CD4-positive, alpha-beta T cell (primary cell): ENCODE measurements around the gene APBA2. TPM values are rescaled to one million over a fixed set of nuclear protein-coding genes. Genes with fewer than 3 reads are reported as not detected.
A peak's percentile ranks its signal among the peaks of the same experiment; 100 is the strongest.

ENCODE experiments used
- ATAC-seq: fragments of 200-7000 bp; cut with Tn5 transposase; one replicate; pipeline ENCODE4 v1.10.0; 2022; ENCODE audit warnings: mild to moderate bottlenecking; ENCODE audit not compliant: poor library complexity
- CTCF ChIA-PET: fragments of 350-600 bp; sonication (Branson Sonifier 250); formaldehyde crosslinking; loops from one replicate; lab custom pipeline; 2021; ENCODE audit warnings: antibody characterized with exemption, inconsistent platforms; lab: Charles Lee
- POLR2A ChIA-PET: fragments of 350-600 bp; sonication (Branson Sonifier 250); formaldehyde crosslinking; loops from one replicate; lab custom pipeline; 2021; ENCODE audit warnings: antibody characterized with exemption, inconsistent platforms; lab: Charles Lee
- DNase-seq, 14 experiments: peaks; one replicate each; pipeline ENCODE4 v3.0.0-alpha.2; 2013 to 2020; ENCODE audit warnings: mixed read lengths in 2 of 14
- H3K27ac ChIP-seq, 2 donors: one replicate each; pipeline versions ENCODE4 v1.5.1 to v1.7.0; 2013; ENCODE audit warnings: low read length in 2 of 2, low read depth in 1 of 2, mild to moderate bottlenecking in 1 of 2
- H3K27me3 ChIP-seq, 2 experiments: 1 replicate in 1 of 2; 2 replicates in 1 of 2; pipeline versions ENCODE4 v1.6.1 to v1.7.0; 2013; ENCODE audit warnings: low read length in 2 of 2, control low read depth in 1 of 2, mild to moderate bottlenecking in 1 of 2, moderate library complexity in 1 of 2; ENCODE audit not compliant: insufficient read depth in 2 of 2, control insufficient read depth in 1 of 2
- H3K36me3 ChIP-seq: one replicate; pipeline ENCODE4 v1.6.1; 2013; ENCODE audit warnings: low read length, control low read depth; ENCODE audit not compliant: insufficient read depth
- H3K4me1 ChIP-seq: one replicate; pipeline ENCODE4 v1.6.1; 2013; ENCODE audit warnings: low read length, control low read depth; ENCODE audit not compliant: insufficient read depth
- H3K4me3 ChIP-seq: one replicate; pipeline ENCODE4 v1.5.1; 2013; ENCODE audit warnings: mild to moderate bottlenecking, low read length, moderate library complexity
- H3K9me3 ChIP-seq, 2 experiments: 1 replicate in 1 of 2; 2 replicates in 1 of 2; pipeline versions ENCODE4 v1.6.1 to v1.7.0; 2013; ENCODE audit warnings: low read length in 2 of 2, mild to moderate bottlenecking in 2 of 2, control low read depth in 1 of 2, moderate library complexity in 1 of 2; ENCODE audit not compliant: control insufficient read depth in 1 of 2, insufficient read depth in 1 of 2
- H3K27ac Mint-ChIP-seq: one replicate; pipeline ENCODE4 v1.8.0; 2020; ENCODE audit warnings: mixed read lengths
- H3K27me3 Mint-ChIP-seq: one replicate; pipeline ENCODE4 v1.8.0; 2021; ENCODE audit warnings: mixed read lengths
- H3K36me3 Mint-ChIP-seq: one replicate; pipeline ENCODE4 v1.8.0; 2021; ENCODE audit warnings: low read depth, mixed read lengths
- H3K4me1 Mint-ChIP-seq: one replicate; pipeline ENCODE4 v1.8.0; 2021; ENCODE audit warnings: low read depth, mixed read lengths
- H3K4me3 Mint-ChIP-seq: one replicate; pipeline ENCODE4 v1.8.0; 2020; ENCODE audit warnings: mild to moderate bottlenecking, mixed read lengths
- H3K9me3 Mint-ChIP-seq: one replicate; pipeline ENCODE4 v1.8.0; 2020; ENCODE audit warnings: mixed read lengths
- CTCF ChIP-seq: fragments of 200-600 bp; IDR thresholded peaks from one replicate; pipeline ENCODE4 v1.8.0; 2022; ENCODE audit warnings: antibody characterized with exemption, mild to moderate bottlenecking
- intact Hi-C, 2 experiments: fragments of 100-400 bp; cut with DNase I in 1 of 2; cut with micrococcal nuclease in 1 of 2; formaldehyde crosslinking; loops; one replicate each; pipeline versions ENCODE4 v1.15.1 to v1.9.0; 2023 to 2025; cut with DNase I, micrococcal nuclease
- total RNA-seq, 174 experiments: library from RNA in 2 of 174; stranded (reverse) in 2 of 174; gene quantifications; one replicate each; pipeline ENCODE4 v1.2.3 and lab custom pipeline; 2021 to 2026

Gene APBA2
- total RNA-seq, 2 experiments from 2014 or later: 123 to 126 TPM

- CTCF ChIA-PET: interaction anchor here (1.1 to 2.7 kb wide), 2 partner anchors 13 to 215 kb away, joined by 3 to 15 read pairs; no protein-coding TSS in a partner anchor
Measured at GRCh38 chr15:29088666-29089065, 202.9 kb downstream of the APBA2 start.

GRCh38 chr15:29089731-29090616 is 204.2 kb downstream of the APBA2 start:
- Mint-ChIP-seq H3K4me1 (peaks cover 47% of the 10 kb centered on the region), H3K9me3 (no peaks in the 10 kb centered on the region), H3K27ac (peak overlapping the region; percentile 81), H3K27me3 (no peaks in the 10 kb centered on the region), H3K36me3 (peaks cover 64% of the 10 kb centered on the region), H3K4me3 (peak overlapping the region; percentile 72)
- H3K9me3 ChIP-seq: no peaks in the 10 kb centered on the region
- peak overlapping the region; percentile 27 for H3K4me3 ChIP-seq
- no peak for TF ChIP-seq CTCF
- no peaks in the 10 kb centered on the region for H3K27me3 ChIP-seq
- CTCF ChIA-PET: interaction anchor here (0.7 to 2.7 kb wide), 7 partner anchors 9 to 216 kb away, joined by 3 to 15 read pairs (median 5); no protein-coding TSS in a partner anchor
- intact Hi-C loops: loop anchor here (1.0 to 10.0 kb wide), 4 partner anchors 113 to 305 kb away; no protein-coding TSS in a partner anchor
- peak in 4 of 14 experiments; percentile 10 to 58 (median 45) for DNase-seq
- H3K27ac ChIP-seq: peak overlapping the region; percentile 25 to 26
- H3K4me1 ChIP-seq: peaks cover 38% of the 10 kb centered on the region
- ATAC-seq: peak; percentile 41
- POLR2A ChIA-PET: no interaction called here
- peaks cover 14% of the 10 kb centered on the region for H3K36me3 ChIP-seq

More at GRCh38 chr15:29088666-29089065, 202.9 kb downstream of the APBA2 start:
- intact Hi-C loops: loop anchor here in 1 of 2 experiments (5.0 kb wide), 1 partner anchor 111 kb away; no protein-coding TSS in a partner anchor
- no peaks in the 10 kb centered on the region for H3K27me3 Mint-ChIP-seq
- no peak for TF ChIP-seq CTCF
- ATAC-seq (no peak), DNase-seq (no peak)
- Histone ChIP-seq H3K4me1 (peaks cover 38% of the 10 kb centered on the region), H3K27ac (no peak overlapping the region), H3K9me3 (no peaks in the 10 kb centered on the region), H3K4me3 (no peak overlapping the region), H3K36me3 (peaks cover 14% of the 10 kb centered on the region), H3K27me3 (no peaks in the 10 kb centered on the region)
- POLR2A ChIA-PET: no interaction called here
- H3K4me3 Mint-ChIP-seq: no peak overlapping the region
- H3K36me3 Mint-ChIP-seq: peaks cover 65% of the 10 kb centered on the region
- peak overlapping the region; percentile 81 for H3K27ac Mint-ChIP-seq
- H3K9me3 Mint-ChIP-seq: no peaks in the 10 kb centered on the region
- H3K4me1 Mint-ChIP-seq: peaks cover 47% of the 10 kb centered on the region

- peaks cover 19% of the 10 kb centered on the region for H3K36me3 ChIP-seq
- DNase-seq: peak in 13 of 14 experiments; percentile 24 to 68 (median 41)
- TF ChIP-seq CTCF: peak; percentile 81
- POLR2A ChIA-PET: no interaction called here
- intact Hi-C loops: loop anchor here (1.0 to 10.0 kb wide), 3 partner anchors 218 to 306 kb away; no protein-coding TSS in a partner anchor
- peak; percentile 76 for ATAC-seq
- H3K27ac ChIP-seq: peak overlapping the region in 1 of 2 donors; percentile 25
- no peaks in the 10 kb centered on the region for H3K9me3 ChIP-seq
- no peak overlapping the region for H3K4me3 ChIP-seq
- CTCF ChIA-PET: interaction anchor here (0.7 to 2.7 kb wide), 7 partner anchors 9 to 217 kb away, joined by 3 to 15 read pairs (median 5); no protein-coding TSS in a partner anchor
- Mint-ChIP-seq H3K36me3 (peaks cover 64% of the 10 kb centered on the region), H3K4me3 (peak overlapping the region; percentile 30), H3K4me1 (peaks cover 42% of the 10 kb centered on the region), H3K27me3 (no peaks in the 10 kb centered on the region), H3K27ac (peak overlapping the region; percentile 81), H3K9me3 (no peaks in the 10 kb centered on the region)
- H3K4me1 ChIP-seq: peaks cover 36% of the 10 kb centered on the region
- no peaks in the 10 kb centered on the region for H3K27me3 ChIP-seq
Measured at GRCh38 chr15:29090617-29091466, 205.1 kb downstream of the APBA2 start.
